Measurements from ENCODE around the gene DOCK11. TPM values are rescaled to one million over a fixed set of nuclear protein-coding genes. Genes with fewer than 3 reads are reported as not detected.

The DOCK11 gene
- total RNA-seq, 4 donors from 2014 or later: 131 to 240 (median 175) TPM

GRCh38 chrX:118665204-118665603 is 169.6 kb downstream of the DOCK11 start:
- TF ChIP-seq CTCF (IDR thresholded peaks at IDR 0.05; ENCODE audit: low read depth): no peak

GRCh38 chrX:118666521-118666920 is 170.9 kb downstream of the DOCK11 start:
- TF ChIP-seq CTCF (IDR thresholded peaks at IDR 0.05; ENCODE audit: low read depth): no peak

- TF ChIP-seq CTCF (IDR thresholded peaks at IDR 0.05; ENCODE audit: low read depth): no peak
Measured at GRCh38 chrX:118669435-118669834, 173.8 kb downstream of the DOCK11 start.

DNA sequence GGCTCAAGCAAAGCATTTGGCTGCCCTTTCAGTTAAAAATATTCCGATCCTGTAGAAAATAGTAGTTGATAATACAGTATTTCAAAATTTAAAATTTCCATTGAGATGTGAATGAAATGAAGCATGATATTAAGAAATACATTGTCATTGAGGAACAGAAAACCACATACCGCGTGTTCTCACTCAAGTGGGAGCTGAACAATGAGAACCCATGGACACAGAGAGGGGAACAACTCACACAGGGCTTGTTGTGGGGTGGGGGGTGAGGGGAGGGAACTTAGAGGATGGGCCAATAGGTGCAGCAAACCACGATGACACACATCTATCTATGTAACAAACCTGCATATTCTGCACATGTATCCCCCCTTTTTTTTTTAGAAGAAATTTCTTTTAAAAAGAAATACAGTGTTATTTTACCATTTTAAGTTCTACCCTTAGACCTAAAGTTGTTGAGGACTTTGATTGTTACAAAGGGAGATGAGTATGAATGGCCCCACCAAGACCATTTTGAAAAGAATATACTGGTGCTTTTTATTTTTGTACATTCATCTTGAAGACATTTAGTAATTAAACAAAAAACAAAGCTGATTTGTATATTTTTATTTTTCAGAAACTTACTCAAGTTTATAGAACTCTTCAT is 179.8 kb downstream of the DOCK11 start:
- no peak for TF ChIP-seq CTCF (IDR thresholded peaks at IDR 0.05; ENCODE audit: low read depth)

DNA sequence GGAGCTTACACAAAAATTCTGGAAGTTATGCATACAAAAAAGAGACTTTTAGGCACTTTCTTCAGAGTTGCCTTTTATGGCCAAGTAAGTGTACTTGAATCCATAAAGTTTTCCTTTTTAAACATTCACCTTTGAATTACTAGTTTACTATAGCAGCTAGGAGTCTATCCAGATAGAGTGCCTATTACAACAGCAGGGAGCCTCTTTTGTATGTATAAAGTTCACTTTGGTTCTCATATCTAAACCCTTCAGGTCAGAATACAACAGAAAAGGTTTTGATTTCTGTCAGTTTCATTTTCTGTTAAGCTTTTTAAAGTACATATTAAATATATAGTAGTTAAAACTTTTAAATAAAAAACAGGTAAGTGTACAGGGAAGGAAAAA is 180.3 kb downstream of the DOCK11 start:
- TF ChIP-seq CTCF (IDR thresholded peaks at IDR 0.05; ENCODE audit: low read depth): no peak

DNA sequence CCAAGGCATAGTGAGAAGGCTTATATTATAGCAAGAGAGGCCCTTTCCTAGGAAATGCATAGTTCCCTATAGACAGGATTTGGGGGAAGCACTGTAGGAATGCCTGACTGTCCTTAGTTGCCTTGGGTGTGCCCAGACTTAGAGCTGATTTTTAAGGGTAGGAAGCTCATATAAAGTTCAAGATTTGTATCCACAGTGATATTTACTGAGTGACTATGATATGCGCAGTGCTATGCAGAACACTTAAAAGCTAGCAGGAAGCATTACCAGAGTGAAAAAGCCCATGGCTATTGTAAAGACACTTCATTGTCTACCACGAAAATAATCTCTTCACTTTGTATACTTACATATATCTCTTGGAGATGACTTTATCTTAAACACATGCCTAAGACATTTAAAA is 181.7 kb downstream of the DOCK11 start:
- TF ChIP-seq CTCF (IDR thresholded peaks at IDR 0.05; ENCODE audit: low read depth): no peak

DNA sequence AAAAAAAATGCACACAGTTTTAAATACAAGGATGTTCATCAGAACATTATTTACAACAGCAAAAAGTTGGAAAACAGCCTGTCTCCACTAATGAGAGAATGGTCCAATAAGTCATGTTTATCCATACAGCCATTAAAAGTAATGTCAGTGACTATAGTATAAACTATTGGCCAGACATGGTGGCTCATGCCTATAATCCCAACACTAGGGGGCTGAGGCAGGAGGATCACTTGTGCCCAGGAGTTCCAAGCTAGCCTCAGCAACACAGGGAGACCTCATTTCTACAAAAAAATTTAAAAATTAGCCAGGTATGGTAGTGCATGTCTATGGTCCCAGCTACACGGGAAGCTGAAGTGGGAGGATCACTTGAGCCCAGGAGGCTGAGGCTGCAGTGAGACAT is 183.7 kb downstream of the DOCK11 start:
- no peak for TF ChIP-seq CTCF (IDR thresholded peaks at IDR 0.05; ENCODE audit: low read depth)

Data from subcutaneous adipose tissue (tissue), 4 donors.